NOMO-1 (cell line): ENCODE measurements around the gene ZBP1.

Source experiments
- DNase-seq, 2 experiments: peaks; one replicate each; lab custom pipeline; 2025; ENCODE audit not compliant: unreplicated experiment in 2 of 2; lab: John Stamatoyannopoulos, UW

ZBP1 gene

DNA sequence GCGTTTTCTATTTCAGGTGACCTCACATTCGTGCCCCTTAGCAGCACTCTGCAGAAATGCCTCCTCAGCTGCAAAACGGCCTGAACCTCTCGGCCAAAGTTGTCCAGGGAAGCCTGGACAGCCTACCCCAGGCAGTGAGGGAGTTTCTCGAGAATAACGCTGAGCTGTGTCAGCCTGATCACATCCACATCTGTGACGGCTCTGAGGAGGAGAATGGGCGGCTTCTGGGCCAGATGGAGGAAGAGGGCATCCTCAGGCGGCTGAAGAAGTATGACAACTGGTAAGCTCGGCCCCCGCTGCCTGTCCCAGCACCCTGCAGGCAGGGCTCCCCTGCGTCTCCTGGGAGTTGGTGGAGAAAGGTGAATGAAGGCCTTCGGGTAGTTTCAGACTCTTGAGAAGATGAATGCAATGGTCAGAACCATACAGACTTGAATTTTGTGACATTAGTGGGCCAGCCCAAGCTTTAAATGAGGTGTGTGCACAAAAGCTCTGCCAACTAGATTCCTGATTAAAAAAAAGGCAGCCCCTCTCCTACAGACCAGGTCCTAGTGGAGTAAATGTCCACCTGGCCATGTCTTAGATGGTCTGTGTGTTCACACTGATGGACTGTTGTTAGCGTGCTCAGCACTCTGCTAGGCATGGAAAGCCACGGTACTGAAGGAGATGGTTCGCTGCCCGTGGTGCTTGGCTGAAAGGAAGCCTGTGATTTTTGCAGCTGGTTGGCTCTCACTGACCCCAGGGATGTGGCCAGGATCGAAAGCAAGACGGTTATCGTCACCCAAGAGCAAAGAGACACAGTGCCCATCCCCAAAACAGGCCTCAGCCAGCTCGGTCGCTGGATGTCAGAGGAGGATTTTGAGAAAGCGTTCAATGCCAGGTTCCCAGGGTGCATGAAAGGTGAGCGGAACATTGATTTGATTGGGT, 58.6 kb downstream of the ZBP1 start:
- DNase-seq = no peak

DNA sequence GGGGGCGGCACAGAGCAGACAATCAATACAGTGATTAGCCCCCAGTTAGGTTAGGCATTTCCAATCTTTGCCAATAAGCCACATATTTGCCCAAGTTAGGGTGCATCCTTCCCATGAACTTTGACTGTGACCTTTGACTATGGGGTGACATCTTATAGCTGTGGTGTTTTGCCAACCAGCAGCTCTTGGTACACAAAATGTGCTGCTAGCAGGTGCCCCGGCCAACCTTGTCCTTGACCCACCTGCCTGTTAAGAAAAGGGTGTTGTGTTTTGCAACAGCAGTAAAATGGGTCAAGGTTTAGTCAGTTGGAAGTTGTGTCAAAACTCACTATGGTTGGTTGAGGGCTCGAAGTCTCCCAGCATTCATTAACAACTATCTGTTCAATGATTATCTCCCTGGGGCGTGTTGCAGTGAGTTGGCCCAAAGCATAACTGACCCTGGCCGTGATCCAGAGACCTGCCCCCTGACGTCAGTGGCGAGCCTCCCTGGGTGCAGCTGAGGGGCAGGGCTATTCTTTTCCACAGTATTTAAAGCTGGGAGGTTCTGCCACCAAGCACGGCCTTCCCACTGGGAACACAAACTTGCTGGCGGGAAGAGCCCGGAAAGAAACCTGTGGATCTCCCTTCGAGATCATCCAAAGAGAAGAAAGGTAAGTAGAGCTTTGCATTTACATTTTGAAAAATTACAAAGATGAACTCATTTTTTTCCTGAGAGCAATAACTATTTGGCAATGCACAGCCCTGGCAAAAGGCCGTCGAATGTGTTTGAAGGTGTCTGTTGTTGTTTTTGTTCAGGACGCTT, 59.5 kb downstream of the ZBP1 start, which contains the start of gene PCK1:
Gene PCK1, plus strand, starts transcription at position 557 of the 802 bp plus-strand sequence. CDS start 302 bp downstream, outside the sequence.
- no peak for DNase-seq

DNA sequence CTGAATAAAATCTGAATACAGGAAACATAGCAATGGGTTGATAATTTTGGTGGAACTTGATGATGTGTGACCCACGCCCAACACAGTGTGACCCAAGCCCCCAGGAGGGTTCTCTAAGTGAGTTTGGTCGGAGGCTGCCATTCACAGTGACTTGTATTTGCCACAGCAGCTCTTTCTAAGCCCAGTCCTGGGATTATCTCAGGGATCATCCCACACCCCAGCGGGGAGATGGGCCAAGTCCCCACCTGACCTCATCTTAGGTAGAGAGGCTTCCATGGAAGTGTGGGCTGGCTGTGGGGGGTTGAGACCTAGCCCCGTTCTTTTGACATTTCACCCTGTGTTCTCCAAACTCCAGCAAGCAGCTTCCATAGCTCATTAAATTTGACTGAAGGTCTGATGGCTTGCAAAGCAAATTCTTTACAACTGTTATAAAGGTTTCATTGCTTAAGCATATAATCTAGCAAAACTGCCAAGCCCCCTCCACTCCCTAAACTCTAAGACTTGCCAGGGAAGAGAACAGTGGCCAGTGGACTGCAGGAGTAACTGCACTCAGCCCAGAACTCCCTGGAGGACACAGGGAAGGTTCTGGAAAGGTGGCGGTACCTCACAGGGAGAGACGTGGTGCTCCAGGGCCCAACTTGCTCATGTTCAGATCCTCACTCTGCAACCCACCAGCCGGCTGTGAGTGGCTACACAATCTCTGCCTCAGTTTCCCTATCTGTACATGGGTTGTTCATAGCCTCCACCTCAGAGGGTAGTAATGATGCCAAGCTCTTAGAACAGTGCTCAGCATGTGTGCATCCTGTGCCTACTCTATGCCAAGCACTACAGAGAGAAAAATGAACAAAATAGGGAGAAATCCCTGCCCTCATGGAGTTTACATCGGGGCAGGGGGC, 60.3 kb downstream of the ZBP1 start:
- no peak for DNase-seq

DNA sequence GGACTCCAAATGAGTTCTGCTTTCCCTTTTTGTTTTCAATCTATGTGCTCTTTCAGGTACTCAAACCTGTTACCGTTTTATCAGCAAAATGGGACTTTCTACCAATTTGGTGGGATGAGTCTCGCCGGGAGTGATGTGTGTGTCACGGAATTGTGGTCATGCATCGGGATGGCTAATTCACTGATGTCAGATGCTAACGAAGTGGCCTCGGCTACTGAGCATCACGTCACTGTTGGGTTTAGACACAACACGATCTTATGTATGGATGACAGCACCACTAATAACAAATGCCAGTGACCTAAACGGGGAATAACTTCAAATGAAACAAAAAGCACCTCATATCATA, 61.0 kb downstream of the ZBP1 start:
- DNase-seq = no peak

DNA sequence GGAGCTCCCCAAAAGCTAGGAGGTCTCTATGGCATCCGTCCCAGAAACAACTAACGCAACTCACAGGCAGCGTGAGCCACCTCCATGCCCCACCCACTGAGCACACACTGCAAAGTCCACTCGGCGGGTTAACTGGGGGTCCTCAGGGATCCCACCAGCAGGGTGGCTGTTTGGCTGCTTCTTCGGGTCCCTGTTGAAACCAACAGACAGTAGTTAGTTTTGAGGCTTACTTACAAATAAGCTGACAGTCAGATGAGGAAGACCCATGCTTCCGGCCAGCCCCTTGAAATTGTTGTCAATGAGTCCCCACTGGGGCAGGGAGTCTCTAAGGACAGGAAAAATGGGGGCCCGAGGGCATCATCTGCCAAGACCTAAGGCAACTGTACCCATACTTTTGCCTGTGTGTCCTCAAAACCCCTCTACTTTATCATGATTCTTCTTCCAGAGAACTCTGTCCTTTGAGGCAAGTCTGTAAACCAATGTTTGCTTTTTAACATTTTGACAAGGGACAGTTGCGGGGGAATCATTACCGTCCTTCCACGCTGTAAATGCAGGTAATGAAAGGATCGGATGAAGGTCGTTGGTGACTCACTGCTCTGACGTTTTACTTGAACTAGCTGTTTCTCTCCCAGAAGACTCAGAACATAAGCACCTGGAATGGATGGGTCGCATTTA, 61.5 kb downstream of the ZBP1 start:
- no peak for DNase-seq

DNA sequence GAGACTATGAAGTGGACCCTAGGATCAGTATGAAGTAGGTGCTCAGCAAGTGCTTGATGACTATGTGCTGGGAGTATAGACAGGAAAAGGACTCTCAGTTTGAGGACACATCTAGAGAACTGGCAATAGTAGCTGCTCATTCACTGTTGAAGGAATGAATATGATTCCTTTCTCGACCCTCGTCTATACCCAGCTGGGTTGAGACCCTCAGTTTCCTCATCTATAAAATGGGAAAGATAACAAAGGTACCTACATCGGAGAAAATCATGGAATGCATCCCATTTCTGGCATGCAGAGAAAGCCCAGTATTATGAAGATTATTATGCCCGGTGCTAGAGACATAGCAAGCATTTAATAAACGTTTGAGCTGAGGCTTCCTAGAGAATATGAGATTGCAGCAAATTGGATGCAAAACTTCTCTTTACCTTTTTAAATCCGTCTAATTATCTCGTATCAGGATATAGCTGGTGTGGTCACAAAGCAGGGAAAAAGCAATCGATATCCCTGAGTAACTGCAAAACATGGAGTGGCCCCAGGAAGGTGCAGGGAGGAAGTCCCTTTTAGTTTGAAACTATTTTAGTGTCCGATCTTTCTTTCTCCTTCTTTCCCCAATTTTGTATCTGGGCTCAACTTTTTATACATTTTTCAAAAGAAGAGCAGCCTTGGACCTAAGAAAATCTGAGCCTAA, 62.2 kb downstream of the ZBP1 start:
- DNase-seq = no peak

DNA sequence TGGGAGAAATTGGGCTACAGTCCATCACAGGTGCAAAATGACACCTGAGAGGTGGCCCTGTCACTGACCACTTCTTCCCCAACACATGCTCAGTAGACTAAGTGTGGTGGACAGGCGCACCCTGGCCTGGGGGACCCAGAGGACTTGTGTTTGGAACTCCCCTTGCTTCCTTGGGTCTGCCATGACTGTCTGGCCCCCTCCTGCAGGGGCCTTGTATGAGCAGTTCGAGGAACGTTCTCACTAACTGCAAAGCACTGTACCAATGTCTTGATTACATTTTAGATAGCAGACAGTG, 63.3 kb downstream of the ZBP1 start:
- no peak for DNase-seq

DNA sequence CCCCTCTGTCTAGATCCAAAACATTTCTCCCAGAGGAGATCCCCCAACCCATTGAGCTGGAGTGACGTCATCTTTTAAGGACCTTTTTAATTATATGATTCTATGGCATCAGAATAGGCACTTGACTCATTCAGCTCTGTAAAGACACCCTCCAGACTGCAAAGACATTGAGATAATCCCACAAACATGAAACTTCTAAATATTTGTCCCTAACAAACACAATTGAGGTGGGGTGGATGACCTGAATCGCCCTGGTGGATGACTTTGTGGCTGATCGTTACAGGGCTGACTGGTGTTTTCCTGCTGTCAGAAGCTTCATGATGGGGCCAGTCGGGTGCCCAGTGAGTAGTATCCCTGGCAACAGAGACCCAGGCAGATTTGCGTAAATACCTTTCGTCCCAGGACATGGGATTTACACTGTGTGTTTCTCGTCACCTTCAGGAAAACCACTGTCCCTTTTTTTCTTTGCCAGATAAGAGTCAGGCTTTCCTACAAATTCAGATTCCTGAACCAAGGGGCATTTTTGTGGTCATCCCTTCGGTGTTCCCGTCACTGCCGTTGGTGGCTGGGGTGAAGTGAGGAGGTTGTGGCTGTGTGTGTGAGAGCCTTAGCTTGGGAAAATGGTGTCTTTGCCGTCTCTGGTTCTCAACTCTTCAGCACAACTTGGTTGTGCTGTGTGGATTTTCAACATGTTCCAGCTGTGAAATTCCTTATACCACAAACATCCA, 64.6 kb downstream of the ZBP1 start:
- DNase-seq = no peak
